Ishikawa (cell line): ENCODE results near the gene TPO.

Experiments
- CEBPB ChIP-seq: IDR thresholded peaks from 2 replicates; pipeline ENCODE4 v1.6.1; 2012
- TAF1 ChIP-seq: IDR thresholded peaks from 2 replicates; pipeline ENCODE4 v1.6.1; 2012; ENCODE audit warnings: low read depth, mild to moderate bottlenecking
- TF ChIP-seq, protein P1 (sequence below): IDR thresholded peaks from 2 replicates; pipeline ENCODE4 v1.6.1; 2012

GRCh38 chr2:1481406-1482252, 68.4 kb downstream of the TPO start:
- TF ChIP-seq CEBPB (no peak), TAF1 (no peak)
- TF ChIP-seq, protein P1, sequence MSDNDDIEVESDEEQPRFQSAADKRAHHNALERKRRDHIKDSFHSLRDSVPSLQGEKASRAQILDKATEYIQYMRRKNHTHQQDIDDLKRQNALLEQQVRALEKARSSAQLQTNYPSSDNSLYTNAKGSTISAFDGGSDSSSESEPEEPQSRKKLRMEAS, result no peak
